Thoracic aorta (tissue), 2 donors: ENCODE data around the gene GABBR1. TPM values are rescaled to one million over a fixed set of nuclear protein-coding genes. Genes with fewer than 3 reads are reported as not detected.

Experiments used
- ATAC-seq: fragments of 150-250 bp; one replicate; pipeline ENCODE4 v1.8.0; 2017; ENCODE audit warnings: low read depth; ENCODE audit not compliant: insufficient number of reproducible peaks, low FRiP score
- DNase-seq: peaks from one replicate; pipeline ENCODE4 v3.0.0-alpha.2; 2020; ENCODE audit warnings: low spot score
- H3K27ac ChIP-seq, 2 donors: fragments of 200-600 bp; sonication (generic); 1 replicate in 1 of 2; 2 replicates in 1 of 2; pipeline ENCODE4 v1.5.1; 2016; ENCODE audit warnings: mild to moderate bottlenecking in 2 of 2, moderate library complexity in 2 of 2
- H3K27me3 ChIP-seq: fragments of 200-600 bp; sonication (generic); replicated peaks from 2 replicates; pipeline ENCODE4 v1.6.0; 2016; ENCODE audit warnings: mild to moderate bottlenecking; ENCODE audit not compliant: insufficient read depth
- H3K36me3 ChIP-seq: fragments of 200-600 bp; sonication (generic); one replicate; pipeline ENCODE4 v1.5.1; 2016
- H3K4me1 ChIP-seq, 2 donors: fragments of 200-600 bp; sonication (generic); 1 replicate in 1 of 2; 2 replicates in 1 of 2; pipeline versions ENCODE4 v1.5.1 to v1.6.0; 2016; ENCODE audit warnings: low read depth in 2 of 2, mild to moderate bottlenecking in 1 of 2; ENCODE audit not compliant: control insufficient read depth in 1 of 2
- H3K4me3 ChIP-seq: fragments of 200-600 bp; sonication (generic); 2 replicates; pipeline ENCODE4 v1.5.1; 2016; ENCODE audit warnings: mild to moderate bottlenecking
- H3K9me3 ChIP-seq: fragments of 200-600 bp; sonication (generic); 2 replicates; pipeline ENCODE4 v1.5.1; 2016
- CTCF ChIP-seq: fragments of 200-600 bp; sonication (generic); IDR thresholded peaks from one replicate; pipeline ENCODE4 v1.5.1; 2019; ENCODE audit warnings: antibody characterized with exemption
- total RNA-seq, 2 donors: library from RNA; depleted of rRNA; stranded (reverse); fragments of >200 nt; gene quantifications; one replicate each; pipeline versions ENCODE4 v1.1.0 to v1.2.3, GENCODE V29; 2016

Gene GABBR1
- total RNA-seq, 2 donors from 2014 or later = 63.2 to 112 TPM

GRCh38 chr6:29529956-29530355 is 103.0 kb downstream of the GABBR1 start:
- DNase-seq = no peak

GRCh38 chr6:29528988-29529560 is 103.9 kb downstream of the GABBR1 start:
- no peak for ATAC-seq
- Histone ChIP-seq H3K9me3 (no peaks in the 10 kb centered on the region), H3K4me1 (no peaks in the 10 kb centered on the region), H3K27ac (no peak overlapping the region), H3K4me3 (no peak overlapping the region), H3K27me3 (no peaks in the 10 kb centered on the region), H3K36me3 (no peaks in the 10 kb centered on the region)
- DNase-seq = no peak
- no peak for TF ChIP-seq CTCF

More at GRCh38 chr6:29529956-29530355, 103.0 kb downstream of the GABBR1 start:
- no peaks in the 10 kb centered on the region for H3K27me3 ChIP-seq
- no peaks in the 10 kb centered on the region for H3K4me1 ChIP-seq
- no peak for ATAC-seq
- H3K36me3 ChIP-seq = no peaks in the 10 kb centered on the region
- no peaks in the 10 kb centered on the region for H3K9me3 ChIP-seq
- TF ChIP-seq CTCF = no peak
- H3K4me3 ChIP-seq = no peak overlapping the region
- no peak overlapping the region for H3K27ac ChIP-seq

GRCh38 chr6:29528300-29528931 is 104.6 kb downstream of the GABBR1 start:
- no peak overlapping the region for H3K4me3 ChIP-seq
- no peak for ATAC-seq

DNA sequence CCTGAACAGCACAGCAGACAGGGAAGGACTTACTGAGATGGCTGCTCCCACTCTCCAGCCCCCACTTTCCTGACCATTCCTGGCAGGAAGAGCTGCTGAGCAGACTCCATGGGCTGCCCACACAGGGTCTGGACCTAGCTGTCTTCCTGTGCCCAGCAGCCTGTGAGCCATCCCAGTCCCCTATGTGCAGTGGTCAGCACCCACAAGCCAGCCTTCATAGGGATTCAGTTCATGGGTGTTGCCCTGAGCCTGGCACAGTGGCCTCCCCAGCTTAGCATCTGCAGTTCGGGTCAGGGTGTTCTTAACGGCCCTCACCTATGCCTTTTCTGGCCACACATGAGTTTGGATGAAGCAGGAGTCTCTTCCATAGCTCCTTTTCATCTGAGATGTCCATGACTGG is 105.4 kb downstream of the GABBR1 start:
- H3K4me1 ChIP-seq = no peaks in the 10 kb centered on the region
- H3K9me3 ChIP-seq = no peaks in the 10 kb centered on the region
- H3K27me3 ChIP-seq = no peaks in the 10 kb centered on the region
- TF ChIP-seq CTCF = no peak
- DNase-seq (no peak), ATAC-seq (no peak)
- no peak overlapping the region for H3K4me3 ChIP-seq
- no peak overlapping the region for H3K27ac ChIP-seq
- no peaks in the 10 kb centered on the region for H3K36me3 ChIP-seq

More at GRCh38 chr6:29528300-29528931, 104.6 kb downstream of the GABBR1 start:
- TF ChIP-seq CTCF = no peak
- Histone ChIP-seq H3K9me3 (no peaks in the 10 kb centered on the region), H3K27ac (no peak overlapping the region), H3K27me3 (no peaks in the 10 kb centered on the region), H3K4me1 (no peaks in the 10 kb centered on the region), H3K36me3 (no peaks in the 10 kb centered on the region)
- no peak for DNase-seq

- H3K4me1 ChIP-seq = no peaks in the 10 kb centered on the region
- DNase-seq (no peak), ATAC-seq (no peak)
- TF ChIP-seq CTCF = no peak
- no peaks in the 10 kb centered on the region for H3K9me3 ChIP-seq
- H3K27ac ChIP-seq = no peak overlapping the region
- no peak overlapping the region for H3K4me3 ChIP-seq
- no peaks in the 10 kb centered on the region for H3K27me3 ChIP-seq
- H3K36me3 ChIP-seq = no peaks in the 10 kb centered on the region
Measured at GRCh38 chr6:29527126-29527525, 105.9 kb downstream of the GABBR1 start.
